H1 (cell line): Measurements from ENCODE around the gene MPPED2. TPM values are rescaled to one million over a fixed set of nuclear protein-coding genes. Genes with fewer than 3 reads are reported as not detected.

Experiments
- GABPA ChIP-seq: IDR thresholded peaks from 2 replicates; pipeline ENCODE4 v1.6.1; 2011; ENCODE audit warnings: mild to moderate bottlenecking, low read length, moderate library complexity, borderline replicate concordance; ENCODE audit not compliant: insufficient read depth
- GTF2F1 ChIP-seq: IDR thresholded peaks from 2 replicates; pipeline ENCODE4 v1.6.1; 2012; ENCODE audit warnings: low read depth, low read length, improper control_type of control experiment, borderline replicate concordance
- MAFK ChIP-seq: IDR thresholded peaks from 2 replicates; pipeline ENCODE4 v1.6.1; 2012; ENCODE audit warnings: low read depth, mild to moderate bottlenecking, improper control_type of control experiment, low read length
- SUZ12 ChIP-seq: fragments of 200-600 bp; sonication (generic); IDR thresholded peaks from 2 replicates; pipeline ENCODE4 v1.6.1; 2012; ENCODE audit warnings: mild to moderate bottlenecking, inconsistent platforms, low read length, moderate library complexity, mixed read lengths
- polyA plus RNA-seq, 7 experiments: library from polyadenylated mRNA; depleted of rRNA in 3 of 7; stranded (reverse) in 5 of 7; unstranded in 2 of 7; fragments of >200 nt in 5 of 7; fragments of 200-250 nt in 2 of 7; gene quantifications; 1 replicate in 5 of 7; 2 replicates in 1 of 7; 4 replicates in 1 of 7; pipeline versions ENCODE4 v1.2.1 to v1.2.3, GENCODE V29; 2011 to 2013; ENCODE audit warnings: missing spikeins in 2 of 7, mixed read lengths in 2 of 7
- total RNA-seq: library from RNA; stranded (reverse); fragmentation: NEBNext Ultra II Directional; extraction: Animal tissue kit (Norgen Biotek cat#: 25700); gene quantifications from 2 replicates; pipeline ENCODE4 v1.2.1, GENCODE V29; 2021
- TF ChIP-seq, protein P1 (sequence below): fragments of 300-600 bp; sonication (generic); IDR thresholded peaks from 2 replicates; pipeline ENCODE4 v1.7.1; 2012; ENCODE audit warnings: low read length, moderate library complexity, mild to moderate bottlenecking, inconsistent platforms; ENCODE audit not compliant: insufficient replicate concordance
- TF ChIP-seq, protein P2 (sequence below): IDR thresholded peaks from 2 replicates; pipeline ENCODE4 v1.6.1; 2012; ENCODE audit warnings: low read length, inconsistent platforms

The MPPED2 gene
- total and polyA plus RNA-seq, 2 of the 8 experiments (the other 6 are each of a cell fraction or from before 2014, with no cell fraction given), result 1.3 to 3.5 TPM

DNA sequence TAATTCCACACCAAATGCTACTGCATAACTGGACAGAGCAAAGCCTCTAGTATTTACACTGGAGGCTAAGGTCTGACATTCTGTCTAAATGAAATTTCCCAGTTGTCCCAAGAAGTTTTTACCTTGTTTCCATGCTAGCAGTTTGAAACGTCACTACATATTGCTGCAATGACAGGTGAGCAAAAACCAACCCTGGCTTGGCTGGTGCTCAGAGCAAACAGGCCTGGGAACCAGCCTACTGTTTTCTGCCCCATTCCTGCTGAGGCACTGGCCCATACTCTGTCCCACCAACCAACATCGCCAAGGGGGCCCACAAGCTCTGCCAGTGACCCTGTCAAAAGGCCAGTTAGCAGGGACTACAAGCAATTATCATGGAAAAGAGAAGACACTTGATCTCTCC is 131.1 kb downstream of the MPPED2 start (continued):
- TF ChIP-seq, protein P1, sequence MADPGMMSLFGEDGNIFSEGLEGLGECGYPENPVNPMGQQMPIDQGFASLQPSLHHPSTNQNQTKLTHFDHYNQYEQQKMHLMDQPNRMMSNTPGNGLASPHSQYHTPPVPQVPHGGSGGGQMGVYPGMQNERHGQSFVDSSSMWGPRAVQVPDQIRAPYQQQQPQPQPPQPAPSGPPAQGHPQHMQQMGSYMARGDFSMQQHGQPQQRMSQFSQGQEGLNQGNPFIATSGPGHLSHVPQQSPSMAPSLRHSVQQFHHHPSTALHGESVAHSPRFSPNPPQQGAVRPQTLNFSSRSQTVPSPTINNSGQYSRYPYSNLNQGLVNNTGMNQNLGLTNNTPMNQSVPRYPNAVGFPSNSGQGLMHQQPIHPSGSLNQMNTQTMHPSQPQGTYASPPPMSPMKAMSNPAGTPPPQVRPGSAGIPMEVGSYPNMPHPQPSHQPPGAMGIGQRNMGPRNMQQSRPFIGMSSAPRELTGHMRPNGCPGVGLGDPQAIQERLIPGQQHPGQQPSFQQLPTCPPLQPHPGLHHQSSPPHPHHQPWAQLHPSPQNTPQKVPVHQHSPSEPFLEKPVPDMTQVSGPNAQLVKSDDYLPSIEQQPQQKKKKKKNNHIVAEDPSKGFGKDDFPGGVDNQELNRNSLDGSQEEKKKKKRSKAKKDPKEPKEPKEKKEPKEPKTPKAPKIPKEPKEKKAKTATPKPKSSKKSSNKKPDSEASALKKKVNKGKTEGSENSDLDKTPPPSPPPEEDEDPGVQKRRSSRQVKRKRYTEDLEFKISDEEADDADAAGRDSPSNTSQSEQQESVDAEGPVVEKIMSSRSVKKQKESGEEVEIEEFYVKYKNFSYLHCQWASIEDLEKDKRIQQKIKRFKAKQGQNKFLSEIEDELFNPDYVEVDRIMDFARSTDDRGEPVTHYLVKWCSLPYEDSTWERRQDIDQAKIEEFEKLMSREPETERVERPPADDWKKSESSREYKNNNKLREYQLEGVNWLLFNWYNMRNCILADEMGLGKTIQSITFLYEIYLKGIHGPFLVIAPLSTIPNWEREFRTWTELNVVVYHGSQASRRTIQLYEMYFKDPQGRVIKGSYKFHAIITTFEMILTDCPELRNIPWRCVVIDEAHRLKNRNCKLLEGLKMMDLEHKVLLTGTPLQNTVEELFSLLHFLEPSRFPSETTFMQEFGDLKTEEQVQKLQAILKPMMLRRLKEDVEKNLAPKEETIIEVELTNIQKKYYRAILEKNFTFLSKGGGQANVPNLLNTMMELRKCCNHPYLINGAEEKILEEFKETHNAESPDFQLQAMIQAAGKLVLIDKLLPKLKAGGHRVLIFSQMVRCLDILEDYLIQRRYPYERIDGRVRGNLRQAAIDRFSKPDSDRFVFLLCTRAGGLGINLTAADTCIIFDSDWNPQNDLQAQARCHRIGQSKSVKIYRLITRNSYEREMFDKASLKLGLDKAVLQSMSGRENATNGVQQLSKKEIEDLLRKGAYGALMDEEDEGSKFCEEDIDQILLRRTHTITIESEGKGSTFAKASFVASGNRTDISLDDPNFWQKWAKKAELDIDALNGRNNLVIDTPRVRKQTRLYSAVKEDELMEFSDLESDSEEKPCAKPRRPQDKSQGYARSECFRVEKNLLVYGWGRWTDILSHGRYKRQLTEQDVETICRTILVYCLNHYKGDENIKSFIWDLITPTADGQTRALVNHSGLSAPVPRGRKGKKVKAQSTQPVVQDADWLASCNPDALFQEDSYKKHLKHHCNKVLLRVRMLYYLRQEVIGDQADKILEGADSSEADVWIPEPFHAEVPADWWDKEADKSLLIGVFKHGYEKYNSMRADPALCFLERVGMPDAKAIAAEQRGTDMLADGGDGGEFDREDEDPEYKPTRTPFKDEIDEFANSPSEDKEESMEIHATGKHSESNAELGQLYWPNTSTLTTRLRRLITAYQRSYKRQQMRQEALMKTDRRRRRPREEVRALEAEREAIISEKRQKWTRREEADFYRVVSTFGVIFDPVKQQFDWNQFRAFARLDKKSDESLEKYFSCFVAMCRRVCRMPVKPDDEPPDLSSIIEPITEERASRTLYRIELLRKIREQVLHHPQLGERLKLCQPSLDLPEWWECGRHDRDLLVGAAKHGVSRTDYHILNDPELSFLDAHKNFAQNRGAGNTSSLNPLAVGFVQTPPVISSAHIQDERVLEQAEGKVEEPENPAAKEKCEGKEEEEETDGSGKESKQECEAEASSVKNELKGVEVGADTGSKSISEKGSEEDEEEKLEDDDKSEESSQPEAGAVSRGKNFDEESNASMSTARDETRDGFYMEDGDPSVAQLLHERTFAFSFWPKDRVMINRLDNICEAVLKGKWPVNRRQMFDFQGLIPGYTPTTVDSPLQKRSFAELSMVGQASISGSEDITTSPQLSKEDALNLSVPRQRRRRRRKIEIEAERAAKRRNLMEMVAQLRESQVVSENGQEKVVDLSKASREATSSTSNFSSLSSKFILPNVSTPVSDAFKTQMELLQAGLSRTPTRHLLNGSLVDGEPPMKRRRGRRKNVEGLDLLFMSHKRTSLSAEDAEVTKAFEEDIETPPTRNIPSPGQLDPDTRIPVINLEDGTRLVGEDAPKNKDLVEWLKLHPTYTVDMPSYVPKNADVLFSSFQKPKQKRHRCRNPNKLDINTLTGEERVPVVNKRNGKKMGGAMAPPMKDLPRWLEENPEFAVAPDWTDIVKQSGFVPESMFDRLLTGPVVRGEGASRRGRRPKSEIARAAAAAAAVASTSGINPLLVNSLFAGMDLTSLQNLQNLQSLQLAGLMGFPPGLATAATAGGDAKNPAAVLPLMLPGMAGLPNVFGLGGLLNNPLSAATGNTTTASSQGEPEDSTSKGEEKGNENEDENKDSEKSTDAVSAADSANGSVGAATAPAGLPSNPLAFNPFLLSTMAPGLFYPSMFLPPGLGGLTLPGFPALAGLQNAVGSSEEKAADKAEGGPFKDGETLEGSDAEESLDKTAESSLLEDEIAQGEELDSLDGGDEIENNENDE, result no peak
- TF ChIP-seq GABPA, result no peak
- TF ChIP-seq MAFK, result no peak
- no peak for TF ChIP-seq SUZ12
- TF ChIP-seq GTF2F1, result no peak
- TF ChIP-seq, protein P2, sequence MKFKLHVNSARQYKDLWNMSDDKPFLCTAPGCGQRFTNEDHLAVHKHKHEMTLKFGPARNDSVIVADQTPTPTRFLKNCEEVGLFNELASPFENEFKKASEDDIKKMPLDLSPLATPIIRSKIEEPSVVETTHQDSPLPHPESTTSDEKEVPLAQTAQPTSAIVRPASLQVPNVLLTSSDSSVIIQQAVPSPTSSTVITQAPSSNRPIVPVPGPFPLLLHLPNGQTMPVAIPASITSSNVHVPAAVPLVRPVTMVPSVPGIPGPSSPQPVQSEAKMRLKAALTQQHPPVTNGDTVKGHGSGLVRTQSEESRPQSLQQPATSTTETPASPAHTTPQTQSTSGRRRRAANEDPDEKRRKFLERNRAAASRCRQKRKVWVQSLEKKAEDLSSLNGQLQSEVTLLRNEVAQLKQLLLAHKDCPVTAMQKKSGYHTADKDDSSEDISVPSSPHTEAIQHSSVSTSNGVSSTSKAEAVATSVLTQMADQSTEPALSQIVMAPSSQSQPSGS, result no peak
